Stimulated activated CD4-positive, alpha-beta T cell treated with anti-CD3 and anti-CD28 coated beads, Interleukin-2, amount 100 ng/mL, for 4 hours (primary cell): ENCODE data around the gene KRT6B.

ENCODE experiments used
- DNase-seq: peaks from one replicate; pipeline ENCODE4 v3.0.0-alpha.2; 2020; ENCODE audit warnings: low read depth

KRT6B gene

GRCh38 chr12:52436000-52436827, 15.7 kb downstream of the KRT6B start:
- no peak for DNase-seq

DNA sequence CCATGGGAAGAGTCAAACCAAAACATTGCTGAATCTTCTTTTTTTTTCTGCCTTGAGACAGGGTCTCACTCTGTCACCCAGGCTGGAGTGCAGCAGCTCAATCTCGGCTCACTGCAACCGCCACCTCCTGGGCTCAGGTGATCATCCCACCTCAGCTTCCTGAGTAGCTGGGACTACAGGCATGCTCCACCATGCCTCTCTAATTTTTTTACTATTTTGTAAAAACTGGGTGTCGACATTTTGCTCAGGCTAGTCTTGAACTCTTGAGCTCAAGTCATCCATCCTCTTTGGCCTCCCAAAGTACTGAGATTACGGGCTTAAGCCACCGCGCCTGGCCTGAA, 16.3 kb downstream of the KRT6B start:
- no peak for DNase-seq

- DNase-seq = no peak
These were observed 17.0 kb downstream of the KRT6B start for GRCh38 chr12:52434760-52435530.

DNA sequence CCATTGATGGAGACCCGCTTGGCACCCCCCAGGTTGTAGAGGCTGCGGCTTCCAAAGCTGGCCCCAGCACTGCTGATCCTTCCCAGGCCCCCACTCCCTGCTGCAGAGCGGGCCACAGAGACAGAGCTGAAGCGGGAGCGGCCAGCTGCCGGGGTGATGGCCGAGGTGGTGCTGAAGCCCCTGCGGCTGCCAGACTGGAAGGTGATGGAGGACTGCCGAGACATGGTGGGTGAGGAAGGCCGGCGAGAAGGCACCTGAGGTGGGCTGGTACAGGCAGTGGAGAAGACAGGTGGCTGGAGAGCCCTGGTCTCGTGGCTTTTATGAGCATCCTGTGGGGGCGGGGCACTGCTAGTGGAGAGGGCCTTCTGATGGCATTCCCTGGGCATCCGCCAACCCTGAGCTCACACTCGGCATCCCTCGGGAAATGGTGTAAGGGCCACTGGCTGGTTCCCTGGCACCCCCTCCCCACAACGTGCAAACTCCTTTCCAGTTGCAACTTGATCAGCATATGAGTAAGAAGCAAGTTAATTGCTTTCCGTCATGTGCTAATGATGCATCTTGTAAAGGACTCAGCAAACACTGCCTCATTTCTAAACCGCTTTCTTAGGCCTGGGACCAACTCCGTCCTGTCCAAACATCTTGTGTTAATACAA, 17.7 kb downstream of the KRT6B start, which contains the start of gene KRT75:
KRT75 (minus strand) TSS at position 291 of the 653 bp plus-strand sequence; CDS start at position 224, 67 bp downstream.
- DNase-seq = no peak

DNA sequence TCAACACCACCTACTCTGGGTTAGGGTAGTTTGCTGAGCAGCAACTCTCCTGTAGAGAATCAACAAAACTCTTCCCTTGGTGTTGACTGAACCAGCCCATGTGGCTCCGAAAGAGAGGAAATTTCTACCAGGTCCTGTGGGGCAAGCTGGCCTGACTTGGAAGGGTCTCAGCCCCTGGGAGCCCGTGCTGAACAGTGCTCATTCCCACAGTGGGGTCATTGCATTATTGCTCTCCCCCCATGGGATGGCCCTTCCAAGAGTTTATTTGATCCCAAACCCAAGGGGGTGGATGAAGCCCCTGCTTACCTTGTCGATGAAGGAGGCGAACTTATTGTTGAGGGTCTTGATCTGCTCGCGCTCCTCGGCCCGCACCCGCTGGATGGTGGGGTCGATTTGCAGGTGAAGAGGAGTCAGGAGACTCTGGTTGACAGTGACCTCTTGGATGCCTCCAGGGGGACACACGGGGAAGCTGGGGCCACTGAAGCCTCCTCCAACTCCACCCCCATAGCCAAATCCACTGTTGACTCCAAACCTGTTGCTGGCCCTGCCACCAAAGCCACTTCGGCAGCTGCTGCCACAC, 18.4 kb downstream of the KRT6B start:
- no peak for DNase-seq

DNA sequence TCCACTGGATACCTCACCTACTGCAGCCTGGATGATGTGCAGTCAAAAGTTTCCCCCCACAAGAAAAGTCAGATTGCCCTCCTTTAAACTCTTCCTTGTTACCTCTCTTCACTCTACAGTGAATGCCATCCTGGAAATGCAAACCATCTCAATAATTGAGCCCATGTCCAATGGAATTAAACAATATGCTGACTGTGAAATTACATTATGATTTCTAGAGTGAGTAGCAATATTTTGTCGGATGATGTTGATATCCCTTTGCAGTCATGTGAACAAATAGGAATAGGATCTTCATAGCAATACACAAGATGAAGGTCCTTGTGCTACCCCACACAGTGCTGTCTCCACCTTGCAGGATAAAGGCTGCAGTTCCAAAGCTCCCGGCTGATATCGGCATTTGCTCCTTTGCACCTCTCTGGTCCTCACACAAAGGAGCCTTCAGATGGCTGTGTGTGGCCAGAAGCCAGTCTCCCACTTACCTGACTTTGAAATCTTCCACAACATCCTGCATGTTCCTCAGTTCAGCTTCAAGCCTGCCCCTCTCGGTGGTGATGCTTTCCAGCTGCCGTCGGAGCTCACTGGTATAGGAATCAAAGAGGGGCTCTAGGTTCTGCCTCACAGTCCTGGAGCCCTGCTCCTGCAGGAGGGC, 19.3 kb downstream of the KRT6B start:
- DNase-seq = no peak

DNA sequence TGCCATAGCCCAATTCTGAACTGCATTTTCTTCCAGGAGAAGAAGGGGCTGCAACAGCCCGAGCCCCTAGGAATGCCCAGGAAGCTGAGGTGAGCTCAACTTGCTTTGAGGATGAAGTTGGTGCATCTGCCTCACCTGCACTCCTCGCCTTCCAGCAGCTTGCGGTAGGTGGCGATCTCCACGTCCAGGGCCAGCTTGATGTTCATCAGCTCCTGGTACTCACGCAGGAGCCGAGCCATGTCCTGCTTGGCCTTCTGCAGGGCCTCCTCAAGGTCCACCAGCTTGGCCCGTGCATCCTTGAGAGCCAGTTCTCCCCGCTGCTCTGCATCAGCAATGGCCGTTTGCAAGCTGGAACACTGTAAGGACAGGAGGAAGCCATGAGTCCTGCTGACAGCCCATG, 23.8 kb downstream of the KRT6B start:
- DNase-seq = no peak

DNA sequence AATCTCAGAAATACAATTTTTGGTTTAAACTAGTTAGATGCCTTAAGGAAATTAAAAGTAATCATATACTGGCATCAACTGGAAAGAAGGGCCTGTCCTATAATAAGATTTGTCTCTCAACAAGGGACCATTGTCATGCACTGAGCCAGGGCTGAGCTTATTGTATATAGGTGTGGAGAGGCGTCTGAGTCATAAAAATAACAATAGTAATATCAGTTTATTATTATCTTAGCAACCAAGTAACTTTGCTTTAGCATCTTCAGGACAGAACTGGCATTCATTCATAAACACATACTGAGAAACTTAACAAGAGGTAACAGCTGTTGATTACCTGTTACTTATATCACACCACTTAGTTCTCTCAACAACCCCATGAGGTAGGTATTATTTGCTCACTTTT, 24.9 kb downstream of the KRT6B start:
- no peak for DNase-seq

- no peak for DNase-seq
These were observed 25.9 kb downstream of the KRT6B start for GRCh38 chr12:52426034-52426433.

- no peak for DNase-seq
These were observed 26.5 kb downstream of the KRT6B start for GRCh38 chr12:52425466-52425865.

GRCh38 chr12:52423661-52424500, 28.1 kb downstream of the KRT6B start:
- DNase-seq = no peak

DNA sequence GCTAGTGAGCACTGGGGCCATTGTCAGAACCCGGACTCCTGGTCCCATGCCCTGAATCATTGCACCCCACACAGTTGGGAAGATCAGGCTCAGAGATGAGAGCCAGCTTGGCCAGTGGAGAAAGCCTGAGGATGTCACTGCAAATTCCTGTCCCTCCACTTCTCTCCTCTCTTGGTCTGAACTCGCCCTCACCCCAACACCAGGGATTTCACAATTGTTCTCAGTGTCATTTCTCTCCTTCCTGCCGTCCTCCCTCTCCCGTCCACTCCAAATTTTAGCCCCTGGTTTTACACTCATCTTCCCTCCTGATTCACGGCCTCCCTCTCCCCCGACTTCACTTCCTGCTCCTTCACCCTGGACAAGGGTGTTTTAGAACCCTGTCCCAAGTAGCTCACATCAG, 28.9 kb downstream of the KRT6B start:
- DNase-seq = no peak

DNA sequence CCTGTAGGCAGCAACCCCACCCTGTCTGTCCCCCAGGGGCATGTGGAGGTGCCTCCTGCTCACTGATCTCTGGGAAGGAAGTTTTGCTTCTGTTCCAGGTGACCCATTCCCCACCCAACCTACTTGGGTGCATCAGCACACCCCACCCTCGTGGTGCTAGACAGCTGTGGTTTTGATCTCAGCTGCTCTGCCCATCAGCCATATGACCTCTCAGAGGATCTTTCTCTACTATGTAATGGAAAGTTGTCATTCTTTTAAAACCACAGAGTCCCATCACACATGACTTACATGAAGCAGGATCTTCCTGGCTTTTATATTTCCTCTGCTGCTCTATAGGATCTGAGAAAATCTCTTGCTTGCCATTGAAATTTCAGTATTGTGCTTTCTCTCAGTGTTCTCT, 32.3 kb downstream of the KRT6B start:
- no peak for DNase-seq

DNA sequence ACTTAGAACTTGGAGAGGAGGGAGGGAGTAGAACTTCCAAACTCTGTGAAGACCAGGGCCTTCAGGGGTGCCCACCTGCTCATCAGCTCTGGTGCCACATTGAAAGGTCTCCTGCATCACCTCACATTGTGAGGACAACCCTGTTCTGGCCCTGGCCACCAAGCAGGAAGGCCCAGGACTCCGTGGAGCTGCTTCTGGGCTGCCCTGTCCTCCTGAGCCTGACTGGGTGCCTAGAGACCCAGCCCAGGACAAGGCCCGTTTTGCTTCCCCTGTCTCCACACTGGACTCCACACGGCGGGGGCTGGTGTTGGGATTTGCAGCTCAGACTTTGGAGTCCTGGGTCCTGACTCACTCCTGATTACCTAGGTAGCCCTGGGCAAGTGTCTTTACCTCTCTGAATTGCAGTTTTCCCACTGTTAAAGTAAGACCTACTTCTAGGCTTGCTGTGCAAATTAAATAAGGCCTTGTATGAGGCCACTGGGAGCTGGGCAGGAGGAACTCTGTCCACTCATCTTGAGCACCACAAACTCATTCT, 33.3 kb downstream of the KRT6B start:
- DNase-seq = no peak

GRCh38 chr12:52417740-52418139, 34.2 kb downstream of the KRT6B start:
- DNase-seq = no peak

GRCh38 chr12:52416795-52417194, 35.2 kb downstream of the KRT6B start:
- DNase-seq = no peak

DNA sequence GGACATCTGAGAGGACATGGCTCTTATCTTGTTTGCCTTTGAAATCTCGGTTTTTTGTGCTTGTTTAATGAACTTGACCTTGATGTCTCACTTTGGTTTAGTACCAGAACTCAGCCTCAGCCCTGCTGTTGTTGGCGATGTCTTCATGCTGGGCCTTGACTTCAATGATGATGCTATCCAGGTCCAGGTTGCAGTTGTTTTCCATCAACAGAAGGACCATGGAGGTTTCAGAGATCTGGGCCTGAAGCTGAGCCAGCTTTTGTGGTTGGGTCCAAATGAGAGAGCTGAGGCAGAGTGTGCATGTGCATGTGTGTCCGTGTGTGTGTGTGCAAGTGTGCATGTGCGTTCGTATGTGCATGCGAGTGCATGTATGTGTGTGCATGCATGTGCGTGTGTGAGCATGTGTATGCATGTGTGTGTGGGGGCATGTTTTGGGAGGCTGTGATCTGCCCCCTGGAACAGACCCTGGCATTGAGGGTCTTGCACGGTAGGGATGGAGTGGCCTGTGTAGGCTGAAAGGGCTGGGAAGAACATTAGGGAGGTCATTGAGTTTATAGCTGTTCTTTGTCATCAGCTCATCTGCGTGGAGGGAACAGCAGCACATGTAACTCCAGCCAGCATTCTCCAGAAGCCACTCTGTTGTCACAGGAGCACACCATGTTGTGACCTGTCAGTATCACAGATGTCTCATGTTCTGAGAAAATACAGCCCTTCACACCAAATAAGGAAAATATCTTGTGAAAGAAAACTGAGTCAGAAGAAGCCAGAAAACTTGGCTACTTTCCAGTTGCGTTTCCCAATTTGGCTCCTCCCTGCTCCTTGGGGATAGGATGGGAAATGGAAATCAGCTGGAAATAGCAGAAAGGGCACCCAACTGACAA, 35.8 kb downstream of the KRT6B start:
- no peak for DNase-seq

- no peak for DNase-seq
These were observed 37.0 kb downstream of the KRT6B start for GRCh38 chr12:52414936-52415335.

- no peak for DNase-seq
These were observed 38.1 kb downstream of the KRT6B start for GRCh38 chr12:52413782-52414345.
